CD4-positive, alpha-beta T cell treated with Interferon alpha-2 for 1 hour (primary cell): ENCODE data around the gene SLC30A7.
A peak's percentile ranks its signal among the peaks of the same experiment; 100 is the strongest.

Experiments
- DNase-seq, 2 donors: peaks; one replicate each; pipeline ENCODE4 v3.0.0-alpha.2; 2020 to 2022

SLC30A7 gene

GRCh38 chr1:100988121-100988520, 92.2 kb downstream of the SLC30A7 start:
- no peak for DNase-seq

- no peak for DNase-seq
Observed at GRCh38 chr1:100989306-100990077, 93.6 kb downstream of the SLC30A7 start.

DNA sequence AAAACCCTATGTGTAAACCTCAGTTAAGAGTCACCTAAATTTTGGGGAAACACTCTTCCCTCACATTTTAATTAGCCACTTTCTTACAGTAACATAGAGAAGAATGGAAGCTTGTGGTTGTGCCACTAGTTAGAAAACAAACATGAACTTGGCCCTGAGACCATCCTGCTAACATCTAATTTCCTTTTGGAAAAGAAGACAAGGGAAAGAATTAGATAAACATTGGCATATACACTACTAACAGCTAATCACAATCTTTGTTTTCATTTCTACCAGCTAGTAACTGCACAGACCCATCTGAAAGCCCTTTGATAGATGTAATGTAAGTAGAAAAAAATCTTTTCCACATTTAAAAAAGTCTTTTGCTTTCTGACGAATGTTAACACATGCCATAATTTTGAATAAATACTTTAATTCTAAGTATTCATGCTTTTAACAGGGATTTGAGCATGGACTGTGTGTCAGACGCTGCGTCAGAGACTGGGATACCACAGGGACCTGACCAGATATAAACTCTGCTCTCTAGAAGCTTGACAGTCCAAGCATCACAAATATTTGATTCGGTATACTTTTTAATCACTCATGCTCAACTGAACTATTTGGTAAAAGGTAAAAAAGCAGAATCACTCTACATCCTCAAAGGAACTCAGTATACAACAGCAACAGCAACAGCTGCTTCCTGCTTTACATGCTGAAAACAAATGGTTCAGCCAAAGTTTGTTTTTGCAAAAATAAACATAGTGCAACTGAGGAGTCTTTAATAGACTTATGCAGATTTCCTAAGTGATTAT, 99.5 kb downstream of the SLC30A7 start:
- DNase-seq: no peak

DNA sequence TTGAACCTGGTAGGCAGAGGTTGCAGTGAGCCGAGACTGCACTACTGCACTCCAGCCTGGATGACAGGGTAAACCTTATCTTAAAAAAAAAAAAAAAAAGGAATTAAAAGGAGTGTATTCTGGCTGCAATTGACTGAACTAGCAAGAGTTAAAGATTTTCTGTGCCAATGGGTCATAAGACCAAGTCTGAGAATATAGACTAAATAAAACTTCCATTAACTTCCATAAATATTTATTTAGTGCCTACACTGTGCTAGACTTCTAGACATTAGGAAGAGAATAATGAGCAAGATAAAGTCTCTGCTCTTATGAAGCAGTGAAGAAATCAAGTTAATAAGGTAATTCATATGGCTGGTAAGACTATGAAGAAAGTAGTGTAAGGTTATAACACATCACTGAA, 102.5 kb downstream of the SLC30A7 start:
- no peak for DNase-seq

DNA sequence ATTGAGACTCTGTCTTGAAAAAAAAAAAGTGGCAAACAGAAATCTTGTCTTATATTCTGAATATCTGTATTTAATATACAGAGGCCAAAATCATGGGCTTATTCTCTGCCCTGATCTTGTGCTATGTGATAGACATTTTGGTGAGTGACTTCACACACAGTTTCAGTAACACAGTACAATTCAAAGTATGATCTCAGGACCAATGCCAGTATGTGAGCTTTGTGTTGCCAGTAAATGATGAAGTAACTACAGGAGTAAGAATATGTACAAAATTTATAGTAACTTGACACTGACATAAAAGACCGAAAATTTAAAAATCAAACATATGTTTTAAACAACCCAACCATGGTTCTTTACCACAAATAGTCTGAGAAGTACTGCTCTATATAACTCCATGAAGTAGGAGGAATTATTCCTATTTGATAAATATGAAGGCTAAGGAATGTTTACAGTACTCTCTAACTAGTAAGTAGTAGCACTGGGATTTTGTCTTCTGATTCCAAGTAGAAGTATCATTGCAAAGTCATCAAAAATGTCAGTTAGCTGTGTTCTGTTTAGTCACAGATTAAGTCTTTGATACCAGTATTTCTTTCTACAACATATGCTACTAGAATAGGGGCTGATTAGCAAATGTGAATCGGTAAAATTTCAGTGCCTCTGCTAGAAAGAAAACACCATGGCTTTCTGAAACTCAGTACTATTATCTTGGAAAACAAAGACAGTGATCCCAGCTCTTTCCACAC, 104.4 kb downstream of the SLC30A7 start:
- no peak for DNase-seq

GRCh38 chr1:101002551-101002950, 106.7 kb downstream of the SLC30A7 start:
- peak in 1 of 2 donors; percentile 9 for DNase-seq

DNA sequence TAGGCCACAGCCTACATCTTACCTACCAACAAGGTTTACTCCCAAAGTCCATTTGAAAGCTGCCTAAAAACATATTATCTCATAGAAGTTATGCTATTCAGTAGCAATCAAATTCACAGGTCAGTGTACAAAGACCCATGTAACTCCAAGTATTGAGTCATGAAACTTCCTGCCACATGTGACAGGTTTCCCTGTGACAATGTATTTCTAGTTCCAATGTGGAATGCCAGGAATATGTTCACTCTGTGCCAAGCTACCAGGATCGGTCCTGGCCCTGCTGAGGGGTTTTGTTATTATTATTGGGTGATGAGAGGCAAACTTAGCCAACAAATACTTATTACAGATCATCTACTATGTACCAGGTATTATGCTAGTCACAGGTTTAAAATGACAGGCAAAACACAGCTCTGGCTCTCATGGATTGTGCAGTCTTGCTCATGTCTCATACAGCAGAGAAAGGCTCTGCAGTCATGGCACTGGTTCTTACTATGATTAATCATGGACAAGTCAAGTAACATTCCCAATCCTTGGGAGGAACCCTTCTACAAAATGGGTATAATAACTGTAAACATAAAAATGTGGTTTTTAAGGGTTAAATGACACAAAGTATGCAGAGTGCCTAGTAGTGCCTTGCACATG, 107.2 kb downstream of the SLC30A7 start:
- no peak for DNase-seq

- DNase-seq: no peak
Observed at GRCh38 chr1:101004061-101004460, 108.2 kb downstream of the SLC30A7 start.

DNA sequence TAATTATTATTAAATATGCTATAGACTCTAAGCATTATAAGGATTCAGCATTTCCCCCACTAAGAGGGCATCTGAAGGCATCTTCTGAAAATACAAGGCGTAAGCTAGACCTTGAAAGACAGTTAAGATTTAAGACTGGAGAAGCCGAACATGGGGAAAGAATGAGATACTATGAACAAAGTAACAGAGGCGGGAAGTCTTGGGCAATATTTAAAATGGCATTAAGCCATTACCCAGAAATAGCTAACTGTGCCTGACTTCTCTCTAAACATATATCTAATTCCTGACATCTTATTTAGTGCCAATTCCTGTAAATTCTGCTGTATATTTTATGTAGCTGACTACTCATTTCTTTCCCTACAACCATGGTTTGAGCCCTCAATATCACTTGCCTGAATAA, 108.8 kb downstream of the SLC30A7 start:
- DNase-seq: no peak

DNA sequence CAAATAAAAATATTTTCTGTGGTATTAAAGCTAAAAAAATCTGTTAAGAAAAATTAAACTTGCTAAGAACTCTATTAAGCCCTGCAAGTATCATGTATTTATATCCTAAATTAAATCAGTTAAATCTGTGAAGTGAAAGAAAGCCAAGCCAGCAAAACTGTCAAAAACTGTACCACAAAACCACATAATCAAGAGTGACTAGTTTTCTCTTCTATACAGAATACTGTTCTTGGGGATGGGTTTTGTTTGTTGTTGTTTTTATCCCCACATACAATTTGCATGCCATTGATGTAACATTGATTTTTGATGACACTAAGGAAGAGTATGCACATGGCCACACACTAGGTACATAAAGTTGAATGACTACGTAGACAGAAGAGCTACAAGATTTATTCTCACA, 109.3 kb downstream of the SLC30A7 start:
- DNase-seq: peak in 1 of 2 donors; percentile 25

GRCh38 chr1:101005871-101006270, 110.0 kb downstream of the SLC30A7 start:
- DNase-seq: peak in 1 of 2 donors; percentile 46

DNA sequence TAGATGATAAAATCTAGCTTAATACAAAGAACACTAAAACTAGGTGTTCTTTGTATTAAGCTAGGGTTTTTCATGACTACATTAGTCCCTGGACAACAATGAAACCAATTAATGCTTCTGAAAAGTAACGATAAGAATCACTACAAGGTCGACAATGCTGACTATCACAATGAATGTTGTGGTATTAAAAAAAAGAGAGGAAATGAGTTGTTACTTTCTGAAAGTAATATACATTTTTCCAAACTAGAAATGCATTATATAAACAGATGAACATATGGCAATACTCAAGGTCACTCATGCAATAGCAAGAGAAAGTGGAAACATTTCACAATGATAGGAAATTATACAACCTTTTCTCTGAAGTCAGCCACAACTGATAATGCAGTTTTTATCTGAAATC, 110.7 kb downstream of the SLC30A7 start:
- peak in 1 of 2 donors; percentile 36 for DNase-seq

DNA sequence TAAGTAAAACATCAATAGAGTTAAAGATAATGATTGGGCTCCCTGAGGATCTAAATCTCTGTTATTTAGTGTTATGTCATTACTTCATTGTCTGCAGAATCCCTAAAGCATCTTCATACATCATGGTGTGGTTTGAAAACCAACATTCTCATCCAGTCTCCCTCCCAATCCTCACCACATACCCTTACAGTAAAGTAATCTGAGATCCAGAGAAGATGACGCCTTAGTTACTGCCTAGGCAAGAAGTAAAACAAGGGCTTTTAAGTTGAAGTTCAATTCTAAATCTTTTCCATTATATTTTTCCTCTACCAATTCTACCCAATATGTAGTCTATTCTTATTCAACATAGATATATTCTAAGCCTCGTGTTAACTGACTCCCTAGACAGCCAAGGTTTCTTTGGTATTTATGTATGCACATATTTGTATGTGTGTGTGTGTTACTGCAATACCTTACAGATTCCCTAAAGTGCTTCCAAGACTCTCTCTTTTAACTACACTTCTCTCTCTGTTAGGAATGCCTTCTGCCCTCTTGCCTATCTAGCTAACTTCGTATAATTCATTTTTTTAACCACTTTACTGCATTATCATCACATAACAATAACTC, 112.4 kb downstream of the SLC30A7 start:
- no peak for DNase-seq

- no peak for DNase-seq
Observed at GRCh38 chr1:101013776-101014175, 117.9 kb downstream of the SLC30A7 start.

DNA sequence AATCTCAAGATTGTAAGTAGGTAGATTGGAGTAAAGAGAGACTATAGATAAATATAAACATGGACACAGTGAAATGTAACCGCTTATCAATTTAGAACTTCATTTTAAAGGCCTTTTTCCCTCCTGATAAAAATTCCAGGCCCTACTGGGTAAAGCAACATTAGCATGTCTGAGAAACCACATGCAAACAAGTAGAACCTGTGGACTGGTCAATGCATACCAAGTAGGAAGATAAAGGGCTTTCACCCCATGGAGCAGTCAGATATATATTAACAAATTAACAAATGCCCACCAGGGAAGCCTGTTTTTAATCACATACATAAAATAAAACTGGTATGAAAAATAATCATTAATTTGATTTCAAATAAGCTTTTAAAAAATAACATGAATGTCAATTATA, 121.6 kb downstream of the SLC30A7 start:
- DNase-seq: no peak

DNA sequence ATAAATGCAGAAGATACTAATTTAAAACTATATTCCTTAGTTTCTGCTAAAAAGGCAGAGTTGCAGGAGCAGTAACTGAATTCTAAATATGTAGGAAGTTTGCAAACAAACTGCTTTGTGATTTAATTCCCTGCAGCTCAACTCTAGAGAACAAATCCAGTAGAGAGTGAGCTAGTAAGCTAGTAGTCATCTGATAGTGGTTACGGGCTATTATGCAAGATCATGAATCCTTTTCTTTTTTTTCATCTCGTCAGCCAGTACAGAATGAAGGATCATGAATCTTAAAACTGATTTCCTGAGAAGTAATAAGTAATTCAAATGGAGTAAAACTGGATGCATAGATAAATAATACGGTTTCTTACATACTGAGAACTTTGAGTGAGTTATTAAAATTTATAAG, 126.4 kb downstream of the SLC30A7 start:
- no peak for DNase-seq

DNA sequence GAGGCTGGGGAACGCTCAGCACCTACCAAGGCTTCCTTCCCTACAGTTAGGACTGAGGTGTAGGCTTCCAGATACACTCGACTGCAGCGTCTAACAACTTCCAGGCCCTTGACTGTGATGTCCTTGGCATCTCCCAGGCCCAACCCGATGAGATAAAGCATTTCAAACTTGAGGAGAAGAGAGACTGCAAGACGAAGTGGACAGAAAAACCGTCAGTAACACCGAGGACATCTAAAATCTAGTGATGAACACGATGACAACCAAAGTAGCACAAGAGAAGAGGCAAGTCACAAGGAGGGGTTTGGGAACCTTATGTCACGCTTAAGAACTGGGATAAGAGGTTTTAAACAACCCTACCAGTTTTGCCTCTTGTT, 129.4 kb downstream of the SLC30A7 start:
- no peak for DNase-seq

DNA sequence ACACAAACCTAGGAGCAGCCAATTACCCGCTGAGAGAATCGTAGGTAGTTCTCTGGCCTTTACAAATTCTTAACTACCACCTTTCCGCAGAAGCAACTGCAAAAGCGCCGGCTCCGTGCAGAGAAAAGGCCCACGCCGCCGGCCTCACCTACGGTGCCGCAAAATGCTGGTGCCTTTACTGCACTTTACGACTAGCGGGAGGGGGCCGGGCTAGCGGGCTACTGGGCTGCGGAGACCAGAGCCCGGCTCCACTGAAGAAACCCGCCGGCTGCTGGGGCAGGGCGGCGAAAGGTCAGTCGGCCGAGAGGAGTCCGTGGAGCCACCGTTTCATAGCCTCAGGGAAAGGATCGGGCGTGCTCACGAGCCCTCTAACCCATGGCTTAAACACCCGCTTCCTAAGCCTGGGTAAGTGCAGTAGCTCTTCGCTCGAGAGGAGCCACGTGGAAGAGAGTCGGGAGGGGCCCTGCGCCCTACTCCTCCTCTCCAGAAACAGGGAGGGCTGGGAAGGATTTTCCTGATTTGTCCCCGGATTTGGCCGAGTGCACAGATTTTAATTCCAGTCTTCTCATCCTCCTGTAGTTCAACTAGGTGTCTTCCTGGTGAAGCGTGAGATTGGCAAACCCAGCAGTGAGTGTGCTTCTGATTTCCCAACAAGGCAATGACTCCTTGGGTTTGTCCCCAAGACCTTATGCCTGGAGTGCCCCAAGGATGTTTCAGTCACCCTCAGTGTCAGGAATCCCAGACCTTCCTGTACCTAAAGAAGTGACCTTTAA, 130.0 kb downstream of the SLC30A7 start, which contains the start of gene DPH5:
Gene DPH5 (minus strand): TSS at position 128 of the 773 bp plus-strand sequence. CDS start 341 bp downstream, outside the sequence.
- peak; percentile 83 to 90 for DNase-seq

DNA sequence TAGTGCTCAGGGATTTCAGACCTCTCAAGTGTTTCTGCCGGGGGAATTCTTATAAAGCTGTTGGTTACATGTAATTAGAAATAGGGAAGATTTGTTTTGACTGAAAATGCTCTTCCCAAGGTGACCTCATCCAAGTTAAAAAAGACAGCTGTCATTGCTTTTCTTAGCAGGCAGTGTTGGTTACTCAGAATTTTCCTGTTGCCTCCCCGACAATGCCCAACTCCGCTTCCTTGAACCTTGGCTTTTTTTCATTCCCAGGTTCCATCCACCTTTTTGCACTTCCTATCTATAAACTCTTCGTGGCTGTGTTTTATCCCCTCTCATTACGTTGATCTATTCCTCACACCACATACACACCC, 130.5 kb downstream of the SLC30A7 start:
- DNase-seq: no peak

- no peak for DNase-seq
Observed at GRCh38 chr1:101027194-101027772, 131.4 kb downstream of the SLC30A7 start.

- no peak for DNase-seq
Observed at GRCh38 chr1:101028466-101028865, 132.6 kb downstream of the SLC30A7 start.
